ENCODE measurements around the gene CABP2.
A peak's percentile ranks its signal among the peaks of the same experiment; 100 is the strongest.

Gene CABP2

DNA sequence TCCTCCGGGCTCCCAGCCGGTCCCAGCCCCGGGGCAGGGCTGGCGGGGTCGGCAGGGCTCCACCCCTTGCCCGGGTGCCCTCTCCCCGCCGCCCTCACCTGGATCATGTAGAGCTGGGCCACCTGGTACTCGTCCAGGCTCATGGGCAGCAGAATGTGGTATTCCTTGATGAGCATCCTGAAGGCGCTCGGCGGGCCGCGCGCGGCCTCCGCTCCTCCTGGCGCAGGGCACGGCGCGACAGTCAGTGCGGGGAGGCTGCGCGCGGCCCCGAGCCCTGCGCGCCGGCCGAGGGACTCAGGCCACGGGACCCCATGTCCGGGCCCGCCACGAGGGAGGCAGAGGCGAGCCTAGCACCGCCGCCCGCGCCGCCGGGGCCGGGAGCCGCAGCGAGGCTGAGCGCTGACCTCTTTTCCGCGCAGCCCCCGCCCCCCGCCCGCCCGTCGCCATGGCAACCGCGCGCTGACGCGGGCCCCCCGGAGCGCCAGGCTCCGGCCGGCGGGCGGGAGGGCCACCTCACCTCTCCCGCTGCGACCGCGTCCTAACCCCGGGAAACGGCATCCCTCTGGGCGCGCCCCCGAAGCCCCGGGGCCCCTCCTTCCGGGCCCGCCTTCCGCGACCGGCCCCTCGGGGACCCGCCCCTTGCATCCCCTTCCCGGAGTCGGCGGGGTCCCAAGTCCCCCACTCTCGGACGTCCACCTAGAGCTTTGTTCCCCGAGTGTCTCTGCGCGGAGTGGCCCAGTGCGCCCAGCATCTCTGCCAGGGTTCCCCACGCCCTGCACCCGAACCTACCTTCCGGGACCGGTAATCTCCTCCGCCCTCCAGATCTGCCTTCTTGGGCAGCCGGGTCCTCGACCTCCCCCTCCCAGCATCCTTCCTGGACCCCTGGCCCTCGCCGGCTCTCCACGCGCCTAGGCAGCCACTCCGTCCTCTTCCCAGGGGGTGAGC, 19.0 kb downstream of the CABP2 start:
- Histone ChIP-seq H3K4me3 (ENCODE audit: insufficient read depth, low read depth, low read length, poor library complexity, severe bottlenecking) (peak overlapping the region; percentile 85), H3K36me3 (ENCODE audit: control insufficient read depth, insufficient read depth, low read length) (peaks cover 26% of the 10 kb centered on the region), H3K4me1 (ENCODE audit: control insufficient read depth, insufficient read depth, low read length, poor library complexity, severe bottlenecking) (peaks cover 41% of the 10 kb centered on the region), H3K27ac (ENCODE audit: insufficient read depth, low read length, poor library complexity, severe bottlenecking) (peak overlapping the region; percentile 81), H3K9me3 (ENCODE audit: control insufficient read depth, low read length) (no peaks in the 10 kb centered on the region), H3K27me3 (replicated peaks; ENCODE audit: control insufficient read depth, insufficient read depth, low read length, poor library complexity, severe bottlenecking) (no peaks in the 10 kb centered on the region)
- peak; percentile 34 to 53 (median 45) for DNase-seq

DNA sequence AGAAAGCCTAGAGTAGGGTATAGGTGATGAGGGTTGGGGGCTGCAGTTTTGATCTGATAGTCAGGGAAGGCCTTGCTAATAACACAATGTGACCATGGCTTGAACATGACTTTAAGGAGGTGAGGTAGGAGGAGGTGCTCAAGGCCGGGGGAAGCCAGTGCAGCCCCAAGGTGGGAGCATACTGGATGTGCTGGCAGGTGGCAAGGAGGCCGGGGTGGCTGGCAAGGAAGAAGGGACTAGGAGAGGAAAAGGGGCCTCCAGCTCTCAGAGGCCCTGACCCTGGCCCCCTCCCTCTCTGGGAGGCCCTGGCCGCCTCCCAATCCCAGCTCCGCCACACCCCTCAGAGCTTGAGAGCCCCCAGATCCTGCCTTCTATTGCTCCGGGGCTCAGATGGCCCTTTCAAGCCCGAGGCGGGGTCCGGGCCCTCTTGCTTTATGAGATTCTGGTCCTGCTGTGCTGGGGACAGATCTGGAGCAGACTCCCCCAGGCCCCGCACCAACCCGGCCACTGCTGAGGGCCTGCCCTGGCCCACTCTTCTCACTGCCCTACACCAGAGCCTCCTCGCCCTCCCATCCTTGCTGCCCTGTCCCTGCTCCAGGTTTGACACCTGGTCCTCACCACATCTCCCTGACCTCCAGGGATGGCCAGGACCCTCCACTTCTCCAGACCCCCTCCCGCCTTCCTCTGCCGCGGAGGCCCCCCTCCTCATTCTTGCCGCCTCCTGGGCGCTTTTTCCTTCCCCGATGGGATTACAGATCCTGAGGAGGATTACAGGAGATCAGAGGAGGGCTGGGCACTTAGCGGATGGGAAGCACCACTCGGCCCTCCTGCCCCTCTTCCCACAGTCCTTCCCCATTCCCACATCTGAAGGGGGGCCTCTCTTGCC, 19.9 kb downstream of the CABP2 start:
- peak overlapping the region; percentile 81 for H3K27ac ChIP-seq (ENCODE audit: insufficient read depth, low read length, poor library complexity, severe bottlenecking)
- H3K27me3 ChIP-seq (replicated peaks; ENCODE audit: control insufficient read depth, insufficient read depth, low read length, poor library complexity, severe bottlenecking) = no peaks in the 10 kb centered on the region
- H3K9me3 ChIP-seq (ENCODE audit: control insufficient read depth, low read length) = no peaks in the 10 kb centered on the region
- DNase-seq = no peak
- H3K4me3 ChIP-seq (ENCODE audit: insufficient read depth, low read depth, low read length, poor library complexity, severe bottlenecking) = no peak overlapping the region
- peaks cover 33% of the 10 kb centered on the region for H3K36me3 ChIP-seq (ENCODE audit: control insufficient read depth, insufficient read depth, low read length)
- H3K4me1 ChIP-seq (ENCODE audit: control insufficient read depth, insufficient read depth, low read length, poor library complexity, severe bottlenecking) = peaks cover 36% of the 10 kb centered on the region

DNA sequence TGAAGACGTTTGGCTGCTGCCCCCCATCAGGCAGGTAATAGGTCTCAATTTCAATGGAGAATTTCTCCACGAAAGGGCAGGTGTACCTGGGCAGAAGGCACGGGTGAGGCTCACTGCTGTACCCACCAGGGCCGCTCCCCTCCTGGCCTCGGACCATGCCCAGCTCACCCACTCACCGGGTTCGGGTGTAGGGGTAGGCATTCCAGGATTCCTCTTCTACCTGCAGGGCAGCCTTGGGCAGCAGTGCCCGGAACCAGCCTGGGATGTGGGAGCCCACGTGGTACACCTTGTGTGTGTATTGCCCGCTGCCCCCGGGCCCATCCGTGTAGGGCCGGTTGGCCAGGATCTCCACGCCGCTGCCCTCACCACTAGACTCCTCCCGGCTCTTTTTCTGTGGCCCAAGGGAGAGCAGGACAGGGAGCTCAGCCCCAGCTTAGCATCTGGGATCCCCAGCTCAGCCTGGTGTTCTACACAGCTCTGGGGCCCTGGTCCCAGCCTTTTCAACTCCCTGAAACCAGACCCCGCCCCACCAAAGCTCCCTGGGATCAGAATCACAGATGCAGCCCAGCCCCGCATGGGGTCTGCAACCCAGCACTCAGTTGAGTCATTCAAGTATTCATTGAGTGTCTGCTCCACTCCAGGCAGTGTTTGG, 20.8 kb downstream of the CABP2 start:
- Histone ChIP-seq H3K36me3 (ENCODE audit: control insufficient read depth, insufficient read depth, low read length) (peaks cover 42% of the 10 kb centered on the region), H3K4me1 (ENCODE audit: control insufficient read depth, insufficient read depth, low read length, poor library complexity, severe bottlenecking) (peaks cover 32% of the 10 kb centered on the region)
- DNase-seq = no peak

DNA sequence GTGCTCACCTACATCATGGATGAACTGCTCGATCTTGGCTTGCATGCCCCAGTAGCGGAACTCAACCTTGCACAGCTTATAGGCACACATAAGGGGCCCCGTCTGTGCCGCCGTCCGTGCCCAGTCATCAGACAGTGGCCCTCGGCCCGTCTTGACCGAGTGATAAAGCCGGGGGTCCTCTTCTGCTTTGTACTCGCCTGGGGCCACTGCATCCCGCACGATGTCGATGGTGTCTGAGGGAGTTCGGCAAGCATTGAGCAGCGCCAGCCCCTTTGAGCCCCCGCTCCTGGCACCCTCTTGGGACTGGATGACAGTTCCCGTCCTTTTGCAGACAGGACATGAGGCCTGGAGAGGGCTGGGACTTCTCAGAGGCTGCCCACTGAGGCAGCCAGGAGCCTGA, 21.4 kb downstream of the CABP2 start:
- Histone ChIP-seq H3K27ac (ENCODE audit: insufficient read depth, low read length, poor library complexity, severe bottlenecking) (no peak overlapping the region), H3K27me3 (replicated peaks; ENCODE audit: control insufficient read depth, insufficient read depth, low read length, poor library complexity, severe bottlenecking) (no peaks in the 10 kb centered on the region), H3K9me3 (ENCODE audit: control insufficient read depth, low read length) (no peaks in the 10 kb centered on the region), H3K4me3 (ENCODE audit: insufficient read depth, low read depth, low read length, poor library complexity, severe bottlenecking) (no peak overlapping the region), H3K4me1 (ENCODE audit: control insufficient read depth, insufficient read depth, low read length, poor library complexity, severe bottlenecking) (peaks cover 26% of the 10 kb centered on the region), H3K36me3 (ENCODE audit: control insufficient read depth, insufficient read depth, low read length) (peaks cover 47% of the 10 kb centered on the region)
- no peak for DNase-seq

More for the DNA sequence above, 20.8 kb downstream of the CABP2 start:
- Histone ChIP-seq H3K9me3 (ENCODE audit: control insufficient read depth, low read length) (no peaks in the 10 kb centered on the region), H3K27me3 (replicated peaks; ENCODE audit: control insufficient read depth, insufficient read depth, low read length, poor library complexity, severe bottlenecking) (no peaks in the 10 kb centered on the region), H3K27ac (ENCODE audit: insufficient read depth, low read length, poor library complexity, severe bottlenecking) (no peak overlapping the region), H3K4me3 (ENCODE audit: insufficient read depth, low read depth, low read length, poor library complexity, severe bottlenecking) (no peak overlapping the region)

DNA sequence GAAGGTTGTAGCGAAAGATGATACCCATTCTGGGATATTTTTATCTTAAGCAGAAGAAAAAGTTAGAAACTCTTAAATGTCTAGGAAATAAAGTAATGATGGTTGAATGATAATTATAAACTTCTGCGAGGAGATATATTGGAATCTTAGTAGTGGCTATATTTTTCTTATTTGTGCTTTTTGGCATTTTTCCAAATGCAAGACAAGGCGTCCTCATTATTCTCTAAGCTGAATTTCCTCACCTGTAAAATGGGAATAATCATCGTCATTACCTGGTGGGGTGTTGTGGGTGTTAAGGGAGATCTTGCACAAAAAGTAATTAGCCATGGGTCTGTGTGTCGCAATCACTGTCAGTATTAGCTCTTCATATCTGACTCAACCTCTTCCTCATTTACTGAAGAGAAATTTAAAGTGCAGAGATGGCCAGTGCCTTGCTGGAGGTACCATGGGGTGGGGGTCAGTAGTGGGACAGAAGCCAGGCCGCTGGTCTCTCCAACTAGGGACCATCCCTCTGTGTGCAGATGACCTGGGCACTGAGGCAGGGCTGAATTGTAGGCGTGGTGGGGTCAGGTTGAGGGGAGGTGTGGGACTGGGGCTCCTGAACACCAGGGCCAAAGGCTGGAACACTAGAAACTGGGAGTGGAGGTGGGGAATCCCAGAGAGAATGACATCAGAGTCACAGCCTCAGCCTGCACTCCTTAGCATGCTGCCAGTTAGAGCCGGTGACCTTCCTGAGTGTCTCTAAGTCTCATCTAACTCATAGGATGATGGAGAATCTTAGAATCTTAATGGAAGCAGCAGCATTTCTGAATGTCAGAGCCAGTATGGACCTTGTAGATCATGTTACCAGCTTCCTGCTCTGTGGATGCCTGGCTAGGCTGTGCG, 22.2 kb downstream of the CABP2 start:
- H3K9me3 ChIP-seq (ENCODE audit: control insufficient read depth, low read length) = no peaks in the 10 kb centered on the region
- H3K4me1 ChIP-seq (ENCODE audit: control insufficient read depth, insufficient read depth, low read length, poor library complexity, severe bottlenecking) = peaks cover 18% of the 10 kb centered on the region
- peaks cover 50% of the 10 kb centered on the region for H3K36me3 ChIP-seq (ENCODE audit: control insufficient read depth, insufficient read depth, low read length)
- no peaks in the 10 kb centered on the region for H3K27me3 ChIP-seq (replicated peaks; ENCODE audit: control insufficient read depth, insufficient read depth, low read length, poor library complexity, severe bottlenecking)
- no peak for DNase-seq
- H3K4me3 ChIP-seq (ENCODE audit: insufficient read depth, low read depth, low read length, poor library complexity, severe bottlenecking) = no peak overlapping the region
- H3K27ac ChIP-seq (ENCODE audit: insufficient read depth, low read length, poor library complexity, severe bottlenecking) = no peak overlapping the region

DNA sequence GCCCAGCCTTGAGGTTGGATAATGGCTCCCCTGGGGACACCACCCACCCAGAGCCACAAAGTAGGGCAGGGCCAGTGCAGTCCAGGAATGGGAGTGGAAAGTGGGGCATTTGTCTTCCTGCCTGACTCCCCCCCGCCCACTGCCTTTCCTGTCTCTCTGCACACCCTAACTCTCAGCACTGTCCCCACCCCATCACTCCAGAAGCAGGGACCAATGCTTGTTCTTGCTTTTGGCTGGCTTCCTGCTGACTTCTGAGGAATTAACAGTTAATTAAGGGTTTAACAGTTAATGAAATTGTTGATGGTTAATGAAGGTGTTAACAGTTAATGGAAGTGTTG, 22.8 kb downstream of the CABP2 start:
- no peak for DNase-seq
- H3K9me3 ChIP-seq (ENCODE audit: control insufficient read depth, low read length) = no peaks in the 10 kb centered on the region
- peaks cover 56% of the 10 kb centered on the region for H3K36me3 ChIP-seq (ENCODE audit: control insufficient read depth, insufficient read depth, low read length)
- H3K4me3 ChIP-seq (ENCODE audit: insufficient read depth, low read depth, low read length, poor library complexity, severe bottlenecking) = no peak overlapping the region
- no peak overlapping the region for H3K27ac ChIP-seq (ENCODE audit: insufficient read depth, low read length, poor library complexity, severe bottlenecking)
- H3K4me1 ChIP-seq (ENCODE audit: control insufficient read depth, insufficient read depth, low read length, poor library complexity, severe bottlenecking) = peaks cover 15% of the 10 kb centered on the region
- no peaks in the 10 kb centered on the region for H3K27me3 ChIP-seq (replicated peaks; ENCODE audit: control insufficient read depth, insufficient read depth, low read length, poor library complexity, severe bottlenecking)

DNA sequence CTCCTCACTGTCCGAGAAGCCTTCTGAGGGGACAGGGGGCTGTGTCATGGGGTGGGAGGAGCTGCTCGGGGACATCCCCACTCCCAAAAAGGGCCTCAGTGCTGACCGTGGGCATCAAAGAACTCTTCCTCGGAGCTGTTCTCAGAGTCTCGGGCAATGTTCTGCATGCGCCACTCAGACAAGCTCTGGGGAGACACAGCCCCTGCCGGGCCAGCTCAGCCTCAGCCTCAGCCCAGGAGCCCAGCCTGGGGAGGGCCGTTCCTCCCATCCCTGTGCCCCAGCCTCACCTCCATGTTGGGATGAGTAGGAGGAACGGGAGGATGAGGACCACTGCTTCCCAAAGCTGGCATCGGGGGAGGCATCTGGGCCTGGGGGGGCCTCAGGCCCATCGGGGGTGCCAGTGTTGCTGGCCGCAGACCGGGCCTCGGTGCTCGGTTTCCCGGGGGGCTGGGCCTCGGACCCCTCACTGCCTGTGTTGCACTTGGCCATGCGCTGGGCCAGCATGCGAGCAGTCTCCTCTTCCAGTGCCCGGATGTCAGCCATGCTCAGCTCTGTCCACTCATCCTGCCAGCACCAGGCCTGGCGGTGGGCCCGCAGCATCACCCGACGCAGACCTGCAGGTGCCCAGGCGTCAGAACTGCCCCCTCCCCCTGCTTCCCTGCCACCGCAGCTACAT, 23.3 kb downstream of the CABP2 start:
- Histone ChIP-seq H3K36me3 (ENCODE audit: control insufficient read depth, insufficient read depth, low read length) (peaks cover 60% of the 10 kb centered on the region), H3K27ac (ENCODE audit: insufficient read depth, low read length, poor library complexity, severe bottlenecking) (no peak overlapping the region), H3K4me3 (ENCODE audit: insufficient read depth, low read depth, low read length, poor library complexity, severe bottlenecking) (no peak overlapping the region), H3K4me1 (ENCODE audit: control insufficient read depth, insufficient read depth, low read length, poor library complexity, severe bottlenecking) (peaks cover 11% of the 10 kb centered on the region), H3K9me3 (ENCODE audit: control insufficient read depth, low read length) (no peaks in the 10 kb centered on the region), H3K27me3 (replicated peaks; ENCODE audit: control insufficient read depth, insufficient read depth, low read length, poor library complexity, severe bottlenecking) (no peaks in the 10 kb centered on the region)
- DNase-seq = no peak

DNA sequence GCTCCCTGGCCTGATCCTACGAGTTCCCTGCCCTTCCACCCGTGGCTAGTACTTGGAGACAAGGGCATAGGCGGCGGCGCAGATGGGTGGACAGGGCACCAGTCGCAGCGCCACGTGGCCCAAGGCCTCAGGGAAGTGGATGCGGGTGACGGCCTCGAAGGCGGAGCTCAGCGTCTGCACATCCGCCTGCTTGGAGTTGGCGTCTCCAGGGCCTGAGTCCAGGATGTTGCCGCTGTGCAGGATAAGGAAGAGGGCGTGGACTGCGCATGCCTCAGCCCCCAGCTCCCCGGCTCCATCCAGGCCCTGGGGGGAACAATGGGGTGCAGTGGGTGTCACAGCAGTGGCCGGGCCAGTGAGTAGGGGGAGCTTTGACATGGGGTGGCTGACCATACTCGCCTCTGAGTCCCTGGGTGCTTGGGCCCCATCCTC, 24.7 kb downstream of the CABP2 start:
- peaks cover 73% of the 10 kb centered on the region for H3K36me3 ChIP-seq (ENCODE audit: control insufficient read depth, insufficient read depth, low read length)
- no peak overlapping the region for H3K27ac ChIP-seq (ENCODE audit: insufficient read depth, low read length, poor library complexity, severe bottlenecking)
- no peak overlapping the region for H3K4me3 ChIP-seq (ENCODE audit: insufficient read depth, low read depth, low read length, poor library complexity, severe bottlenecking)
- no peaks in the 10 kb centered on the region for H3K27me3 ChIP-seq (replicated peaks; ENCODE audit: control insufficient read depth, insufficient read depth, low read length, poor library complexity, severe bottlenecking)
- H3K4me1 ChIP-seq (ENCODE audit: control insufficient read depth, insufficient read depth, low read length, poor library complexity, severe bottlenecking) = peaks cover 6% of the 10 kb centered on the region
- no peaks in the 10 kb centered on the region for H3K9me3 ChIP-seq (ENCODE audit: control insufficient read depth, low read length)
- no peak for DNase-seq
